Embryonic facial prominence (tissue), 1 donor: ENCODE data around the gene C19orf12.

ENCODE experiments used
- DNase-seq: peaks from one replicate; pipeline ENCODE4 v3.0.0-alpha.2; 2016; ENCODE audit errors: extremely low spot score

The C19orf12 gene

GRCh38 chr19:29663861-29664752 lies 51.0 kb downstream of the C19orf12 start:
- no peak for DNase-seq

DNA sequence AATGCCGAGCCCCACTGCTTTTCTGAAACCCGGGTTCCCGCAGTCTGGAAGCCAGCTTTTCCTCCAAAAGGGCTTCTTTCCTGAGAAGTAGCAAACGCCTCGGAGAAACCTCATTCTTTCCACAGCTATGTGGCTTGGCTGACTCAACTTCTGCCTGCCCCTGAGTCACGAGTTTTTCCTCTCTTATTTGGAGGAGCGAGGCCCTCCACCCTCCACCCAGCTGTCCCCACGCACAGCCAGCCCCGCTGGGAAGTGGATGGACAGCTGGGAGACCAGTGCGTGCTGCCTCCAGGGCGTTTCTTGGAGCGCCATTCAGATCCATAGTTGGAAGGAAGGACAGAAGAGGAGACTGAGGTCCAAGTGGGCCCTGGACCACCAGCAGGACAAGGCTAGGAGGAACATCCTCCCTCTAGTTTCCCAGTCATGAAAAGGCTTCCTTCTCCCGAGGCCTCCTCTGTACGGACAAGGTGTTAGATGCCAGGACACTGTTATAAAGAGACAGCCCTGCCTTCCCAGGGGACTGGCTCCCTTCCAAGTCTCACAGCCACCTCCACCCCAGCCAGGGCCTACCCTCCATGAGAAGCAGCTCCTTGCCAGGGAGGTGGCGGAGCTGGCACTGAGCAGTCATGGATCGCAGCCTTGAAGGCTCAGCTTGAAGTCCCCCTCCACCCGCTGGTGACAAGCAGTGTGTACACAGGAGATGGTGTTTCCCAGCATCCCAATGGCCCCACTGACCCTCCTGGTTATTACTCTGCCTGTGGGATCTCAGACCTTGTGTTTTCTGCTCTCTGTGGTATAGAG lies 52.3 kb downstream of the C19orf12 start:
- DNase-seq, result no peak

- no peak for DNase-seq
These were observed 52.8 kb downstream of the C19orf12 start for GRCh38 chr19:29662278-29662603.

DNA sequence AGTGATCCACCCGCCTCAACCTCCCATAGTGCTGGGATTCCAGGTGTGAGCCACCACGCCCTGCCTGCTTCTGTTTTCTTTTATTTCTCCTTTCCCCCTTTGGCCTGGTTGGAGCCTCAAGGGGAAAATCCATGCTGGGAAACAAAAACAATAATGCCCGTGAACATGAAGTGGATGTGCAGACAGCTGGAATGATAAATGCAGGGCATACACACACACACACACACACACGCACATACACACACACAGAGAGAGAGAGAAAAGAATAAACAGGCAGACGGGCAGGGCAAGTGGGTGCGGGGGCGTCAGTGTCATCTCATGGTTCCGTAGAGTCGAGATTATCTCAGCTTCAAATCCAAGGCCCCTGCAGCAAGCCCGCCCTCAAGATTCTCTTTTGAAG lies 54.2 kb downstream of the C19orf12 start:
- no peak for DNase-seq

DNA sequence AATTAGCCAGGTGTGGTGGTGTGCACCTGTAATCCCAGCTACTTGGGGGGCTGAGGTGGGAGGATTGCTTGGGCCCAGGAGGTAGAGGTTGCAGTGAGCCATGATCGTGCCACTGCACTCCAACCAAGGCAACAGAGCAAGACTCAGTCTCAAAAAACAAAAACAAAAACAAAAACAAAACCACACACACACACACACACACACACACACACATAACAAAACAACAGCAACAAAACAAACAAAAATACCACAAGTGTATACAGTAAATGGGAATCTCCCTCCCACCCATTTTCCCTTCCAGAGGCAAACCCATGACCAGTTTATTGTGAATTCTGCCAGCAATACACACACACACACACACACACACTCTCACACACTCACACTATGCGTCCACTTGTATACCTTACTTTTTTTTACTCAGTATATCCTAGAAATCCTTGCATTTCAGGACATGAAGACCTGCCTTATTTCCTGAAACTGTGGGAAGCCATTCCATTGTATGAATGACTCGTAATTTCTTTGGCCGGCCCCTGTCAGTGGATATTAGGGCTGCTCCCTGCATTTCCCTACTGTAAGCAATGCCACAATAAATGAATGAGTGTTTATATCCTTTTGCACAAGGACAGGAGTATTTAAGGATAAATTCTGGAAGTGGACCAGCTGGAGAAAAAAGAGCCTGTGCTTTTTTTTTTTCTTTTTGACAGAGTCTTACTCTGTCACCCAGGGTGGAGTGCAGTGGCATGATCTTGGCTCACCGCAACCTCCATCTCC lies 56.7 kb downstream of the C19orf12 start:
- DNase-seq, result no peak

DNA sequence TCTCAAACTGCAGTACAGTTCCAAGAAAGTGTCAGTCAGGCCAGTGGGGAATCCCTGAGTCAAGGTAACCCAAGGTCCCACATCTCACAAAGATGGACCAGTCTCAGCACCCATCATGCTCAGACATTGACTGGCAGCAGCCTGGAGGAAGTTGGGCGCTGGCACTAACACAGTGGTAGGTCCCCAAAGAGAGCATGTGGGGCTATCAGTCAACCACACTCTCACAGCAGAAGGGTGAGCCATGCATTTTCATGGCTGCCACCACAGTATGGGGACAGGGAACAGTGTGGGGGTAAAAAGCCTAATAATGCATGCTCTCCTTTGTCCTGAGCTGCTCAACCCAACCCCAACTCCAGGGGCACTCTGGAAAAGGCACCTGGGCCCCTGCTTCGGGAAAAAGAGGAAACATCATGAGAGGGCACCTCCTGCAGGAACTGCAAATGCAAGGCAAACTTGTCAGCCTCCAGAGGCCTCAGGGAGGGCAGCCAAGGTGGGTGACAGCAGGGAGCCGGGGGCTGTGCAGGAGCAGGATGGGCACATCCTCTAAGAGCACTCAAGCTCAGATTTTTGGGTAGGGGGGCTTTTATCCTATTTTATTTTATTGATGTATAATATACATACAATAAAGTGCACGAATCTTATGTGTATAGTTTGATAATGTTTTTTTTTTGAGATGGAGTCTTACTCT lies 59.3 kb downstream of the C19orf12 start:
- DNase-seq, result no peak

DNA sequence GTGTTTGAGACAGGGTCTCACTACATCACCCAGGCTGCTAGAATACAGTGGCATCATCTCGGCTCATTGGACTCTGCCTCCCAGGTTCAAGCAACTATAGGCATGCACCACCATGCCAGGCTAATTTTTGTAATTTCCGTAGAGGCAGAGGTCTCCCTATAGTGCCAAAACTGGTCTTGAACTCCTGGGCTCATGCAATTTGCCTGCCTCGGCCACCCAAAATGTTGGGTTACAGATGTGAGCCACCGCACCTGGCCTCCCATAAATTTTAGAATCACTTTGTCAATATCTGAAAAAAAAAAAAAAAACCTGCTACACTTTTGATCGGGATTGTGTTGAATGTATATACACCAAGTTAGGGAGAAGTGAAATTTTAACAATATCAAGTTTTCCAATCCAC lies 61.7 kb downstream of the C19orf12 start:
- no peak for DNase-seq

DNA sequence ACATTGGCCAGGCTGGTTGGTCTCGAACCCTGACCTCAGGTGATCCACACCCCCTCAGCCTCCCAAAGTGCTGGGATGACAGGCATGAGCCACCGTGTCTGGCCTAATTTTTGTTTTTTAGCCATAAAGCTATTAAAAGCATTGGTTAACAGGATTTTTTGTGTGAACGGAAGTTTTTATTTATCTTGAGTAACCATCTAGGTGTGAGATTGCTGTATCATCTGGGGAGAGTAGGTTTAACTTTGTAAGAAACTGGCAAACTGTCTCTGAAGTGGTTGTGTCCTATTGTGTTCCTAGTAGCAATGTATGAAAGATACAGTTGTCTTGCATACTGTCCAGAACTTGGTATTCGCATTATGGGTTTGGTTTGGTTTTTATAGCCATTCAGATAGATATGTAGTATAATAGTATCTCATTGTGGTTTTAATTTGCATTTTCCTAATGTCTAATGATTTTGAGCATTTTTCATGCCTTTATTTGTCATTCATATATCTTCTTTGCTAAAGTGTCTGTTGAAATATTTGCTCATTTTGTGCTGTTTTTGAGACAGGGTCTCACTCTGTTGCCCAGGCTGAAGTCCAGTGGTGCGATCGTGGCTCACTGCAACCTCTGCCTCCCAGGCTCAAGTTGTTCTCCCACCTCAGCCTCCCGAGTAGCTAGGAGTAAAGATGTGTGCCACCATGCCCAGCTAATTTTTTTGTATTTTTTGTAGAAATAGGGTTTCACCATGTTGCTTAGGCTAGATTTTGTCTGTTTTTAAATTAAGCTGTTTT lies 63.3 kb downstream of the C19orf12 start:
- no peak for DNase-seq

DNA sequence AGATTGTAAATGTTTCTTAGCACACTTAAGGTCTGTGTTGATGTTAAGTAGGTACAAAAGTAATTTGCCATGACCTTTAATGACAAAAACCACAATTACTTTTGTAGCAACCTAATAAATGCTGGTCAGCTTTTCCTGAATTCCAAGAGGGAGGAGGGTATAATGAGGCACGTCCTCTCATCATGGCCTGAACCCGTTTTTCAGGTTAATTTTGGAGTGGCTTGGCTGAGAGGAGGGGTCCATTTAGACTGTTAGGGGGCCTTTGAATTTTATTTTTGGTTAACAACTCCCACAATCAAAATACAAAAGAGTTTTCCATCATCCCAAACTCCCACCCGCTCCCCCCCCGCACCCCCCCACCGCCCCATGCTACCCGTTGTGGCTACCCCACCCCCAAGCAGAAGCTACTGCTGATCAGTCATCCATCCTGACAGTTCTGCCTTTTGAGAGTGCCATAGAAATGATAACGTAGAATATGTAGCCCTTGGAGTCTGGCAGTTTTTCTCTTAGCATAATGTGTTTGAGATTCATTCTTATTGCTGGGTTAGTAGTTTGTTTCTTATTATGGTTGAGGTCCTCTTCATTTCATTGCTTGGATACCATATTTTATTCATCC lies 64.2 kb downstream of the C19orf12 start:
- no peak for DNase-seq
